ENCODE results near the gene SPTLC2.

Gene SPTLC2

DNA sequence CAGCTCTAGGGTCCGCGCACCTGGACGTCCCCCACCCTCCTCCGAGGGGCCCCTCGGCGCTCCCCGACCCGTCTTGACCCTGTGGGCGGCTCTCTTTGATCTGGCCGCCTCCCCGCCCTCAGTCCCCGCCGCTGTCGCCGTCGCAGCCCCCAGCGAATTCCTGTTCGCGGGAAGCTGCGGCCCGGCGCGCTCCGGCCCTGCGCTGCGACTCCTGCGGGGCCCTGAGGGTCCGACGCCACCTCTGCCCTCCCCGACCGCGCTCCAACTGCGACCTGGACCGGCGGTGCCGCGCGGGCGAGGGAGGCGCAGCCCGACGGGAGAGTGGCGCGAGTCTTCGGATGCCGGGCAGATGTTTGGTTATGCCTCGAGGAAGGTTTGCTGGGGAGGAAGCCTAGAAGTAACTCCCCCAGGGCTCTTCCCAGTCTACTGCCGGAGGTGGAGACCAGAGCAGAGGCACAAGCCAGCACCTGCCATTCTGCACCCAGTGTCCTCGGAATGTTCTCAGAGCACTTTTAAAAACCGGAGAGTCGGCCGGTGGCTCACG, 117.4 kb downstream of the SPTLC2 start:
- H3K9me3 ChIP-seq (ENCODE audit: control insufficient read depth, low read length) = no peaks in the 10 kb centered on the region
- no peaks in the 10 kb centered on the region for H3K36me3 ChIP-seq (ENCODE audit: control insufficient read depth, insufficient read depth, low read length)
- DNase-seq = no peak
- peak overlapping the region; percentile 54 for H3K4me3 ChIP-seq (ENCODE audit: insufficient read depth, low read depth, low read length, poor library complexity, severe bottlenecking)
- peaks cover 3% of the 10 kb centered on the region for H3K27me3 ChIP-seq (replicated peaks; ENCODE audit: control insufficient read depth, insufficient read depth, low read length, poor library complexity, severe bottlenecking)
- H3K27ac ChIP-seq (ENCODE audit: insufficient read depth, low read length, poor library complexity, severe bottlenecking) = no peak overlapping the region
- H3K4me1 ChIP-seq (ENCODE audit: control insufficient read depth, insufficient read depth, low read length, poor library complexity, severe bottlenecking) = peaks cover 11% of the 10 kb centered on the region

DNA sequence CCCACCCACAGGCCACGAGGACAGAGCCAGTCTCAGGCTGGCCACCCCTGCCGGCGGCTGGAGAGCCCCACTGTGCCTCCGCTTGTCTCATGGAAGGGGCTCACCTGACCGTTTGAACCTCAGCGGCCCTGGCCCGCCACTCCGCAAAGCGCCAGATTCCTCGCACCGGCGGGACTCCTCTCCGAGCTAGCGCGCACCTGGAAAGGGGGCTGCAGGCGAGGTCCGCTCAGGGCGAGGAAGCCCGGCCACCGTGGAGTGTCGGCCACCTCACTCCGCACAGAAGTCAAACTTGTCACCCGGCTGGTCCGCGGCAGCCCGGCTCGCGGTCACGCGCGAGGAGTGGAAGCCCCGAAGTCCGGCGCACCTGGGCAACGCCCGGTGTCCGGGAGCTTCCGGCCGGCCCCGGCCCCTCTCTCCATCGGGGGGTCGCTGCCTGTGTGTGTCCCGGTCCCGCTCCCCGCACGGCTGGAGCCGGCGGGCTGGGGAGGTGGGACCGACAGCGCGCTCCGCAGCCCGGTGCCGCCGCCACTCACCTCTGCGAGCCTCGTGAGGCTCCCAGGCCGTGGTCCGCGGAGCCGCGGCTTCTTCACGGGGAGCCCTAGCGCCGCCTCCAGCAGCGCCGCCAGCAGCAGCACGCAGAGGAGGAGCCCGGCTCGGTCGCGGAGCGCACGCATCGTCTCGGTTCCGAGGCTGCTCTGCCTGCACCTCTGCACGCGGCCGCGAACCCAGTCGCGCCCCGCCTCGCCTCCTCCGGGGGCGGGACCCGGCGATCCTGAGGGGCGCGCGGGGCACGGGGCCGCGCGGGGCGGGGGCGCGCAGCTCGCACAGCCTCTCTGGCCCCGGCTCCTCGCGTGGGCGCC, 118.1 kb downstream of the SPTLC2 start, which contains the start of gene ISM2:
Gene ISM2 (minus strand): TSS at position 697 of the 860 bp plus-strand sequence. CDS start 23 bp downstream, at position 674.
- Histone ChIP-seq H3K9me3 (ENCODE audit: control insufficient read depth, low read length) (no peaks in the 10 kb centered on the region), H3K27ac (ENCODE audit: insufficient read depth, low read length, poor library complexity, severe bottlenecking) (no peak within 1 kb of the TSS), H3K27me3 (replicated peaks; ENCODE audit: control insufficient read depth, insufficient read depth, low read length, poor library complexity, severe bottlenecking) (peaks cover 3% of the 10 kb centered on the region), H3K36me3 (ENCODE audit: control insufficient read depth, insufficient read depth, low read length) (no peaks in the 10 kb centered on the region), H3K4me3 (ENCODE audit: insufficient read depth, low read depth, low read length, poor library complexity, severe bottlenecking) (peak within 1 kb of the TSS; percentile 57), H3K4me1 (ENCODE audit: control insufficient read depth, insufficient read depth, low read length, poor library complexity, severe bottlenecking) (peaks cover 11% of the 10 kb centered on the region)
- peak in 1 of 3 donors; percentile 6 for DNase-seq

DNA sequence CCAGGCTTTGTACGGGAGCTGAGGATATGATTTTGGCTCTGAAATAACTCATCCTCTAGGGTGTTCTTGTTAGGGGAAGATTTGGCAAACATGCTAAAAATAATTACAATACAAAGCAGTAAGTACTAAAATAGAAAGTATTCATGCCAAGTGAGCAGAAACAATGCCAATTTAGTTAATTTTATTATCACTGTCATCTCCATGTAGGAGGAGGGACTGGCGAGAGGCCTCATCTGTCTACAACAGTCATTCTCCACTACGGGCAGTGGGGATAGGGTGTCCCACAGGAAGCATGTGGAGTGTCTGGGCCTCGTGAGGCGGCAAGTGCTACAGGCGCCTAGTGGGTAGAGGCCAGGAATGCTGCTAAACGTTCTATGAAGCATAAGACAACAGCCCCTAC, 121.1 kb downstream of the SPTLC2 start:
- H3K27me3 ChIP-seq (replicated peaks; ENCODE audit: control insufficient read depth, insufficient read depth, low read length, poor library complexity, severe bottlenecking) = peaks cover 3% of the 10 kb centered on the region

DNA sequence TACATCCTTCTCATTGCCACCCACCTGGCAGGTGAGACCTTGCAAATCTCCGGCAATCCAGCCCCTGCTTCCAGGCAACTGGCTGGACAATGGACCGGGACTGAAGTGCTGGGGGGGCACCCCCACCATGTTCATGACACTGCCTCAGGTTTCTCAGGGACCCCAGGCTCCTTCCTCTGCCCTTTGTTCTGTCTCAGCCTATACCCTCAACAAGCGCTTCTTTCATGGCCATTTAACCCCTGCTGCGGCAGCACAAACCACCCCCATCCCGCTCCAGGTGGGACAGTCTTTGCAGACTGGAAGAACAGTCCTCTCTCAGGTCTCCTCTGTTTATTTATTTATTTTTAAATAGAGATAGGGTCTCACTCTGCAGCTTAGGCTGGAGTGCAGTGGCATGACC, 125.4 kb downstream of the SPTLC2 start:
- no peaks in the 10 kb centered on the region for H3K9me3 ChIP-seq (ENCODE audit: control insufficient read depth, low read length)
- H3K36me3 ChIP-seq (ENCODE audit: control insufficient read depth, insufficient read depth, low read length) = no peaks in the 10 kb centered on the region
- no peak for DNase-seq
- no peaks in the 10 kb centered on the region for H3K4me1 ChIP-seq (ENCODE audit: control insufficient read depth, insufficient read depth, low read length, poor library complexity, severe bottlenecking)
- no peak overlapping the region for H3K4me3 ChIP-seq (ENCODE audit: insufficient read depth, low read depth, low read length, poor library complexity, severe bottlenecking)
- H3K27ac ChIP-seq (ENCODE audit: insufficient read depth, low read length, poor library complexity, severe bottlenecking) = no peak overlapping the region
- H3K27me3 ChIP-seq (replicated peaks; ENCODE audit: control insufficient read depth, insufficient read depth, low read length, poor library complexity, severe bottlenecking) = peaks cover 3% of the 10 kb centered on the region

More for the DNA sequence above, 121.1 kb downstream of the SPTLC2 start:
- no peaks in the 10 kb centered on the region for H3K36me3 ChIP-seq (ENCODE audit: control insufficient read depth, insufficient read depth, low read length)
- no peak overlapping the region for H3K27ac ChIP-seq (ENCODE audit: insufficient read depth, low read length, poor library complexity, severe bottlenecking)
- DNase-seq = no peak
- H3K9me3 ChIP-seq (ENCODE audit: control insufficient read depth, low read length) = no peaks in the 10 kb centered on the region
- H3K4me3 ChIP-seq (ENCODE audit: insufficient read depth, low read depth, low read length, poor library complexity, severe bottlenecking) = no peak overlapping the region
- peaks cover 11% of the 10 kb centered on the region for H3K4me1 ChIP-seq (ENCODE audit: control insufficient read depth, insufficient read depth, low read length, poor library complexity, severe bottlenecking)

- no peak for DNase-seq
- Histone ChIP-seq H3K27ac (ENCODE audit: insufficient read depth, low read length, poor library complexity, severe bottlenecking) (no peak overlapping the region), H3K4me1 (ENCODE audit: control insufficient read depth, insufficient read depth, low read length, poor library complexity, severe bottlenecking) (no peaks in the 10 kb centered on the region), H3K36me3 (ENCODE audit: control insufficient read depth, insufficient read depth, low read length) (no peaks in the 10 kb centered on the region), H3K4me3 (ENCODE audit: insufficient read depth, low read depth, low read length, poor library complexity, severe bottlenecking) (no peak overlapping the region), H3K27me3 (replicated peaks; ENCODE audit: control insufficient read depth, insufficient read depth, low read length, poor library complexity, severe bottlenecking) (no peaks in the 10 kb centered on the region), H3K9me3 (ENCODE audit: control insufficient read depth, low read length) (no peaks in the 10 kb centered on the region)
These were observed 126.0 kb downstream of the SPTLC2 start for GRCh38 chr14:77490347-77490986.

GRCh38 chr14:77489041-77489440, 127.4 kb downstream of the SPTLC2 start:
- H3K36me3 ChIP-seq (ENCODE audit: control insufficient read depth, insufficient read depth, low read length) = no peaks in the 10 kb centered on the region
- no peaks in the 10 kb centered on the region for H3K4me1 ChIP-seq (ENCODE audit: control insufficient read depth, insufficient read depth, low read length, poor library complexity, severe bottlenecking)
- H3K9me3 ChIP-seq (ENCODE audit: control insufficient read depth, low read length) = no peaks in the 10 kb centered on the region
- H3K4me3 ChIP-seq (ENCODE audit: insufficient read depth, low read depth, low read length, poor library complexity, severe bottlenecking) = no peak overlapping the region
- H3K27me3 ChIP-seq (replicated peaks; ENCODE audit: control insufficient read depth, insufficient read depth, low read length, poor library complexity, severe bottlenecking) = no peaks in the 10 kb centered on the region
- DNase-seq = no peak
- H3K27ac ChIP-seq (ENCODE audit: insufficient read depth, low read length, poor library complexity, severe bottlenecking) = no peak overlapping the region

DNA sequence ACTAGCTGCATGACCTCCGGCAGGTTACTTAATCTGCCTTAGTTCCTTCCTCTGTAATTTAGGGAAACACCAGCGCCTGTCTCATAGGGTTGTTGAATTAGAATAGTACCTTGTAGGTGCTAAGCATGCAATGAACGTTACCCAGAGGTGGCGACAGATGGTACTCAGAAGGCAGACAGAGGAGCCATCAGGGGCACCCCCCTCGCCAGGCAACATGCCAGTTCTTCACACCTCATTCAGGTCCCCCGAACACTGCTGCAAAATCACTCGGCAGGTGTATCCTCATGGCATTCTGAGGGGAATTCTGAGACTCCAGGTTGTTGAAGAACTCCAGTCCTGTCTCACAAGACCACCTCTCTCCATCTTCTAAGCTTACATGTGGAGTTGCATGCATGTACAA, 127.9 kb downstream of the SPTLC2 start:
- no peaks in the 10 kb centered on the region for H3K9me3 ChIP-seq (ENCODE audit: control insufficient read depth, low read length)
- no peaks in the 10 kb centered on the region for H3K27me3 ChIP-seq (replicated peaks; ENCODE audit: control insufficient read depth, insufficient read depth, low read length, poor library complexity, severe bottlenecking)
- DNase-seq = no peak
- H3K4me3 ChIP-seq (ENCODE audit: insufficient read depth, low read depth, low read length, poor library complexity, severe bottlenecking) = no peak overlapping the region
- H3K27ac ChIP-seq (ENCODE audit: insufficient read depth, low read length, poor library complexity, severe bottlenecking) = no peak overlapping the region
- no peaks in the 10 kb centered on the region for H3K36me3 ChIP-seq (ENCODE audit: control insufficient read depth, insufficient read depth, low read length)
- no peaks in the 10 kb centered on the region for H3K4me1 ChIP-seq (ENCODE audit: control insufficient read depth, insufficient read depth, low read length, poor library complexity, severe bottlenecking)

DNA sequence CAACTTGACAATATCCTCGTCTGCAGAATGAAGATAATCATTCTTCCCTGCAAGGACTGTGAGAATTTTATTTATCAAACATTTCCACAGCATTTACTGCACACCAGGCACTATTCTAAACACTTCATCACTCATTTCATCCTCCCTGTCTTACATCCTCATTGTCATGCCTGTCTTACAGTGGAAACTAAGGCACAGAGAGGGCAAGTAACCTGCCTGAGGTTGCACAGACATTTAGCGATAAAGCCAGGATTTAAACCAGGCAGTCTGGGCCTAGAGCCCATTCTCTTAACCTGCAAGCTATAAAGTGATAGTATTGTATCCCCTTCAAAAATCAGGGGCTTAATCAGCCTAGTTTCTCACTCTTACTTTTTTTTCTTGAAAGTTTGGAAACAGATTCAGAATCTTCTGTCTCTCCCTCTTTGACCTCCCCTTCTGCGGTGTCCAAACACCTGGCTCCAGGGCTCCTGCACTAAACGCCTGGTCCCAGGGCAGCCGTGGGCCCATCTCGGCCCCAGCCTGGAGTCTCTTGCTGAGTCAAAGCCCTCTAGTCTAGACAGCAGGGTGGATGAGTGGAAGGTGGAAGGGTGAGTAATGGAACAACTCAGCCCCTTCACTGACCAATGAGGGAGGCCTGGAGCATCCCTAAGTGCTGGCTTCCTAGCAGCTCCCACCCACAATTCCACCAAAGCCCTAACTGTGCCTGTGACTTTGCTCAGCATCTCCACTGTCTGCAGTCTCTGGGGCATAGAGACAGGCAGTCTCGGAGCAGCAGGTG, 130.3 kb downstream of the SPTLC2 start:
- Histone ChIP-seq H3K27me3 (replicated peaks; ENCODE audit: control insufficient read depth, insufficient read depth, low read length, poor library complexity, severe bottlenecking) (no peaks in the 10 kb centered on the region), H3K27ac (ENCODE audit: insufficient read depth, low read length, poor library complexity, severe bottlenecking) (no peak overlapping the region)

DNA sequence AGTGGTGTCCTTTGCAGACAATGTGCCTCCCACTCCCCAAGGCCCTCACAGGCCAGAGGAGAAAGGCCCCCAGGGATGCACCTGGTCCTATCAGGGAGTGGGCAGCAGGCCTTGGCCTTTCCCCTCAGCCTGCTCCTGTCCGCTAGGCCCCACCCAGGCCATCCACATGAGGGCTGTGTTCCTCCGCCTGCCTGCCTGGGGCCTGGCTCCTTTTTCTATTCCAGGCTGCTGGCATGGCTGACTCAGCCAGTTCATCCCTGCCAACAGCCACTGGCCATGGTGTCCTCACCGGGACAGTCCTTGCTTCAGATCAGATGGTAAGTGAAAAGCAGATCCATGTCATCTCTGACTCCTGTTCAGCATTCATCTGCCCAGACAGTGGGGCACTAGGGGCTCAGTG, 131.2 kb downstream of the SPTLC2 start:
- Histone ChIP-seq H3K4me1 (ENCODE audit: control insufficient read depth, insufficient read depth, low read length, poor library complexity, severe bottlenecking) (no peaks in the 10 kb centered on the region), H3K36me3 (ENCODE audit: control insufficient read depth, insufficient read depth, low read length) (no peaks in the 10 kb centered on the region), H3K27ac (ENCODE audit: insufficient read depth, low read length, poor library complexity, severe bottlenecking) (no peak overlapping the region), H3K9me3 (ENCODE audit: control insufficient read depth, low read length) (no peaks in the 10 kb centered on the region), H3K4me3 (ENCODE audit: insufficient read depth, low read depth, low read length, poor library complexity, severe bottlenecking) (no peak overlapping the region), H3K27me3 (replicated peaks; ENCODE audit: control insufficient read depth, insufficient read depth, low read length, poor library complexity, severe bottlenecking) (no peaks in the 10 kb centered on the region)
- no peak for DNase-seq

More for the DNA sequence above, 130.3 kb downstream of the SPTLC2 start:
- Histone ChIP-seq H3K4me3 (ENCODE audit: insufficient read depth, low read depth, low read length, poor library complexity, severe bottlenecking) (no peak overlapping the region), H3K4me1 (ENCODE audit: control insufficient read depth, insufficient read depth, low read length, poor library complexity, severe bottlenecking) (no peaks in the 10 kb centered on the region), H3K36me3 (ENCODE audit: control insufficient read depth, insufficient read depth, low read length) (no peaks in the 10 kb centered on the region), H3K9me3 (ENCODE audit: control insufficient read depth, low read length) (no peaks in the 10 kb centered on the region)
- DNase-seq = no peak
